22Rv1 (cell line): ENCODE results near the gene ADK.

Experiments used
- H3K27ac ChIP-seq: fragments of 450-650 bp; 2 replicates; pipeline ENCODE4 v1.5.1; 2017
- ZFX ChIP-seq: fragments of 450-650 bp; IDR thresholded peaks from 2 replicates; pipeline ENCODE4 v1.6.1; 2017; ENCODE audit warnings: antibody characterized with exemption, borderline replicate concordance
- TF ChIP-seq, protein P1 (sequence below): fragments of 450-650 bp; IDR thresholded peaks from 2 replicates; pipeline ENCODE4 v1.5.1; 2017; ENCODE audit warnings: mild to moderate bottlenecking

The ADK gene

DNA sequence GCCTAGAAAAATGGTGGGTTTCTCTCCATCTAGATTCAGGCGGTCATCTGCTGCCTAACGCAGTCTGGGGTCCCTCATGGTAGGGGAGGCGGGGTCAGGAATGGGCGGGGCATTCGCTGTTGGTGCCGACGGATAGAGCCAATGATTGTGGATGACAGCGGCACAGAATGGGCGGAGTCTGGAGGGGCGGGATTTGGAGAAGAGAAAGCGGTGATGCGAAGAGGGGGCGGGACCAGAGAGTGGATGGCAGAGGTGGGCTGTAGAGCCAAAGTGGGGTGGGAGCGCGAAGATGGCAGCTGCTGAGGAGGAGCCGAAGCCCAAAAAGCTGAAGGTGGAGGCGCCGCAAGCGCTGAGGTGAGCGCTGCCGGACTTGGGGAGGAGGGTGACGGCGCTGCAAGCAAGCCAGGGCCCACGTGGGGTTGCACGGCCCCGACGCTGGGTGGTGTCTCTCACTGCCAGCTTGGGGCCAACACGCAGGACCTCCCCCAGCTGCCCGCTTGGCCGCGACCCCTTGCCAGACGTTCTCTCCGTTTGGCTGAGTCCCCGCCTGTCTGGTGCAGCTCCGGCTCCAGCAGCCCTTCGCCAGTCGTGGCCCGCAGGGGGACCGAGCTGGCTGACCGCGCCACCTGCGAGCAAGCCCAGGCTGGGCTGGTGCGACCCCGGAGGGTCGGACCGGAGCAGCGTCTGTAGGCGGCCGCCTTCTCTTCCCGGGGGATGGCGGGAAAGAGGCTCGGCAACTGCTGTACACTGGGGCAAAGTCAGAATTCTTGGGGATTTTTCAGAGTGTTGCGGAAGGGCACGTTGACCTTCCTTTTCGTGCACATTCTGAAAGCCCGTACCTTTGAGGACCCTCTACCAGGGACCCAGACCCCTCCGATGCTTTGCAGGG, at the start of gene ADK:
ADK (plus strand) TSS at position 232 of the 889 bp plus-strand sequence; CDS start at position 290, 58 bp downstream.
- TF ChIP-seq, protein P1, sequence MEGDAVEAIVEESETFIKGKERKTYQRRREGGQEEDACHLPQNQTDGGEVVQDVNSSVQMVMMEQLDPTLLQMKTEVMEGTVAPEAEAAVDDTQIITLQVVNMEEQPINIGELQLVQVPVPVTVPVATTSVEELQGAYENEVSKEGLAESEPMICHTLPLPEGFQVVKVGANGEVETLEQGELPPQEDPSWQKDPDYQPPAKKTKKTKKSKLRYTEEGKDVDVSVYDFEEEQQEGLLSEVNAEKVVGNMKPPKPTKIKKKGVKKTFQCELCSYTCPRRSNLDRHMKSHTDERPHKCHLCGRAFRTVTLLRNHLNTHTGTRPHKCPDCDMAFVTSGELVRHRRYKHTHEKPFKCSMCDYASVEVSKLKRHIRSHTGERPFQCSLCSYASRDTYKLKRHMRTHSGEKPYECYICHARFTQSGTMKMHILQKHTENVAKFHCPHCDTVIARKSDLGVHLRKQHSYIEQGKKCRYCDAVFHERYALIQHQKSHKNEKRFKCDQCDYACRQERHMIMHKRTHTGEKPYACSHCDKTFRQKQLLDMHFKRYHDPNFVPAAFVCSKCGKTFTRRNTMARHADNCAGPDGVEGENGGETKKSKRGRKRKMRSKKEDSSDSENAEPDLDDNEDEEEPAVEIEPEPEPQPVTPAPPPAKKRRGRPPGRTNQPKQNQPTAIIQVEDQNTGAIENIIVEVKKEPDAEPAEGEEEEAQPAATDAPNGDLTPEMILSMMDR: peak; percentile 46
- TF ChIP-seq ZFX: no peak
- H3K27ac ChIP-seq: peak within 1 kb of the TSS; percentile 93

DNA sequence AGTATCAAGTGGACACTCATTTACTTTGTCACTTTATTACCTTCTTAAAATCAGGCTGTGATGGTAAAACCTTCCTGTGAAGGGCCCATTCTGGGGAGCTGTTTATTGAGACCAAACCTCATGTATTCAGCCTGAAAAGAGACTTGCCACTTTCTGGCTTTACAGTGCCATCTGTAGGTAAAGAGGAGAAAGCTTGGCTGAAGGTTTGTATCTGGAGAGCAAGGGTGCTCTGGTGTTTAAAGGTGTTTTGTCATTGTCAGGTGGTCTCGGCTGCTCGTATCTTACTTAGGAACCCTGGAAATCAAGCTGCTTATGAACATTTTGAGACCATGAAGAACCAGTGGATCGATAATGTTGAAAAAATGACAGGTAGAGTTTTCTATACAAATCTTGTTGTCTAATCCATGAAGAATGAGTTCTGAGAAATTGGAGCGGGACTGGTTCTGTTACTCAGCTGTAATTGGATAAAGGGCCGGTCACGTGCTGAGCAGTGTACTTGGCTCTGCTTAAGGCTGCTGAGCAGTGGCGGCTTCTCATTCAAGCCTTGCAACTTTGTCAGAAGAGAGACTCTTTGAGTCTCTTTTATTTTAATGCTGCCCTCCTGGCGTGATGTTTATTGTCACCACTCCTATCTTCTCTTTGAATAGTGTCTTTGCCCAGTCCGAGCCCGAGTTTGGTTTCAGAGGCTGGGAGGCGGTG, 47.3 kb upstream of the ADK start:
- H3K27ac ChIP-seq: no peak overlapping the region
- no peak for TF ChIP-seq ZFX
- TF ChIP-seq, protein P1: peak; percentile 45

GRCh38 chr10:74104480-74104879, 46.5 kb upstream of the ADK start:
- H3K27ac ChIP-seq: no peak overlapping the region
- no peak for TF ChIP-seq ZFX
- TF ChIP-seq, protein P1: no peak

DNA sequence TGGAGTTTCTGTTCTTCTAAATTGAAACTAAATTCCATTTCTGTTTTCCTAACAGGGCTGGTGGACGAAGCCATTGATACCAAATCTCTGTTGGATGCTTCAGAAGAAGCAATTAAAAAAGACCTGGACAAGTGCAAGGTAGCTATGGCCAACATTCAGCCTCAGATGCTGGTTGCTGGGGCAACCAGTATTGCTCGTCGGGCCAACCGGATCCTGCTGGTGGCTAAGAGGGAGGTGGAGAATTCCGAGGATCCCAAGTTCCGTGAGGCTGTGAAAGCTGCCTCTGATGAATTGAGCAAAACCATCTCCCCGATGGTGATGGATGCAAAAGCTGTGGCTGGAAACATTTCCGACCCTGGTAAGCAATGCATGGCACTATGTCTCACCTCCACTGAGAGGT, 46.0 kb upstream of the ADK start:
- no peak for TF ChIP-seq ZFX
- TF ChIP-seq, protein P1: no peak
- no peak overlapping the region for H3K27ac ChIP-seq

DNA sequence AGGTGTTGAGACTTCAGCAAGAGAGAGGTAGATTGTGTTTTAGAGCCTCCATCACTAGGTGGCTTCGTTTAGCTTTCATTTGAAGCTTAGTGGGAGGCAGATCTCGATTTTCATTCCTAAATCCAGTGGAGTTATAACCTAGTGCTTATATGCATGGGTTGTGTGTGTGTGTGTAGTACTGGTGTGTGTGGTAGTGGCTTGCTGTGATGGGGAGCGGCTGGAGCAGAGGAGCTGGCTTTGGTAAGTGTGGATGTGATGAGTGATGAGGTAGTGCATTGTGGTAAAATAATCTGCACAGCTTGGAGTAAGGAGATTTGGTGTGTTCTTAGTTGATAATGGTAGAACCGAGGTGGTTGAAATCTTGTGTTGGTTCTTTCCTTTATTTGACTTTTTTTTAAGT, 43.6 kb upstream of the ADK start:
- no peak overlapping the region for H3K27ac ChIP-seq
- TF ChIP-seq, protein P1: no peak
- no peak for TF ChIP-seq ZFX

GRCh38 chr10:74109452-74109851, 41.6 kb upstream of the ADK start:
- TF ChIP-seq, protein P1: no peak
- no peak for TF ChIP-seq ZFX

GRCh38 chr10:74110120-74110519, 40.9 kb upstream of the ADK start:
- no peak overlapping the region for H3K27ac ChIP-seq
- TF ChIP-seq, protein P1: no peak
- no peak for TF ChIP-seq ZFX

More at GRCh38 chr10:74109452-74109851, 41.6 kb upstream of the ADK start:
- no peak overlapping the region for H3K27ac ChIP-seq
